HG03064 (cell line): Measurements from ENCODE around the gene TMIE.

ENCODE experiments used
- ATAC-seq: cut with Tn5 transposase; IDR thresholded peaks from one replicate; pipeline ENCODE4 v1.9.1; 2021; ENCODE audit warnings: low read depth; ENCODE audit not compliant: unreplicated experiment

TMIE gene

GRCh38 chr3:46668591-46668990, 32.6 kb upstream of the TMIE start:
- ATAC-seq: no peak

- no peak for ATAC-seq
These were observed 31.8 kb upstream of the TMIE start for GRCh38 chr3:46669191-46669999.

- no peak for ATAC-seq
These were observed 30.9 kb upstream of the TMIE start for GRCh38 chr3:46670000-46670890.

- no peak for ATAC-seq
These were observed 30.2 kb upstream of the TMIE start for GRCh38 chr3:46670891-46671427.

DNA sequence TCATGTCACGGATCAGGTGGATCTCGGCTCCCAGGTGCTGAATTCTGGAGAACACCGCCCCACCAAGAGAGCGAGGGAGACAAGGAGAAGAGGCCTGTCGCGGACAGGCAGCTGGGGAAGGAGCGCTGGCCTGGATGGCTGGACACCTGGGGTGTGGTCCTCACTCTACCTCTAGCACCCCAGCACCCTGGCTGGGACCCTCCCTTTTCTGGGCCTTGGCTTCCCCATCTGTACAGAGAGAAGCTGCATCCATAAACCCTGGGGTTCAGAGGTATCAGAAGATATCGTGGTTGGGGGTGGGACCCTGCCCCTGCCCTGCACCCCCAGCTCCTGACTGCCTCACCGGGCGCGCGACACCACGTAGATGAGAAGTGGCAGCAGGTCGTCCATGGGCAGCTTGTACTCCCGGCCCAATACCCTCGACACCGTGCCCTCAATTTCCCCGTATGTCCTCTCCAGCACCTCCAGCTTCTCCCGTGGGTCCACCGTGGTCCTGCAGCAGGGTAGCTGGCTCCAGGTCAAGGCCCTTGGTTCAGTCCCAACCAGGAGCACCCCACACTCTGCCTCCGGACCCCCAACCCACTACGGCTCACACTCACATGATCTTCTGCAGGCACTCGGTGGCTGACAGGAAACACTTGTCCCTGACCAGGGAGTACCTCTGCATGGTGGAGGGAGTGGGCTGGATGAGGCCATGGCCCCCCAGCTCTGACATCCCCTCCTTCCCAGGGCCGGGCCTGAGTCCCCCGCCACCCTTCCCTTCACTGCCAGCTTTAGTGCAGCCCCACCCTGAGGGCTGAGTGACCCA, 29.4 kb upstream of the TMIE start:
- no peak for ATAC-seq

DNA sequence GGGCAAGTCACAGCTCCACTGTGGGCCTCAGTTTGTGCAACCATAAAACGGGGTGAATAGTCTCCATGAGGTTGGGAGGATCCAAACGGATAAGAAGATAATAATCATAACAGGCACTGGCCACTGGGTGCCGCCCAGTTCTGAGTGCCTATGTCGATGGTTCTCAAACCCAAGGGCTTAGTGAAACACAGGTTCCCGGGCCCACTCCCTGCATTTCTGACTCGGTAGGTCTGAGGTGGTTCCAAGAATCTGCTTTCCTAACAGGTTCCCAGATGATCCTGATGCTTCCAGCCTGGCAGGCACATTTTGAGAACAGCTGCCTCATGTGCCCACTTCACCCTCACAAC, 28.9 kb upstream of the TMIE start:
- no peak for ATAC-seq

DNA sequence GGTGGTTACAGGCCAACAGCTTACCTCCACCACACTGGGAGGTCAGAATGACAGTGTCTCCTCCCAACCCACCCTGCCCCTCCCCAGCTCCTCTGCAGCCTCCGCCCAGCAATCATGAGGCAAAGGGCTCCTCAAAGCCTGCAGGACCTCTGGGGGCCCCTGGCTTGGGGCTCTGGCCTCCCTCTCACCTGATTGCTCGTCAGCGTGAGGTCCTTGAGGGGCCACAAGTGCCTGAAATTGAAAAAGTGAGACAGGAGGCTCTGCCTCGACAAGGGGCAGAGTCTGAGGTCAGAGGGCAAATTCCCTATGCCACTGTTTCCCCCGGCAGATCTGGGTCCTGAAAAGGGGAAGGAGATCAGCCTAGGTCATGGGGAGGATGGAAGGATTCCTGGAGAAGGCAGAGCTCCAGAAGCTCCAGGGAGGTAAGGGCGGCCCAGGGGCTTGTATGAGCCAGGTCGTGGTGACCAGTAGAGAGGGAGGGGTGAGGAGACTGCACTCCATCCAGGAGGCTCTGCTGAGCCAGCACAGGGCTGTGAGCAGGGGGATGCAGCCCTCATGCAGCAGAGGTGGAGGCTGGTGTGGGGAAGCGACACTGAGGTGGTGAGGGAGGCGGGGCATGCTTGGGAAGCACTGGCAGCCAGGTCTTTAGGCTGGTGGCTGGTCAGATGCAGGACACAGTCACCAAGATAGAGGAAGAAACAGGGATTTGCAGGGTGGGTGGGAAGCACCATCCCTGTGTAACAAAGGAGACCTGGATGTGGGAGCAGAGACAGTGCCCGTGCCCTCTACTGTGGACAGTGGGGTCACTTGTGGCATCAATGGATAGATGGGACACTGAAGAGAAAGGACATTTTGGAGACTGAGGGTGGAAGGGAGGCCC, 27.8 kb upstream of the TMIE start:
- no peak for ATAC-seq

DNA sequence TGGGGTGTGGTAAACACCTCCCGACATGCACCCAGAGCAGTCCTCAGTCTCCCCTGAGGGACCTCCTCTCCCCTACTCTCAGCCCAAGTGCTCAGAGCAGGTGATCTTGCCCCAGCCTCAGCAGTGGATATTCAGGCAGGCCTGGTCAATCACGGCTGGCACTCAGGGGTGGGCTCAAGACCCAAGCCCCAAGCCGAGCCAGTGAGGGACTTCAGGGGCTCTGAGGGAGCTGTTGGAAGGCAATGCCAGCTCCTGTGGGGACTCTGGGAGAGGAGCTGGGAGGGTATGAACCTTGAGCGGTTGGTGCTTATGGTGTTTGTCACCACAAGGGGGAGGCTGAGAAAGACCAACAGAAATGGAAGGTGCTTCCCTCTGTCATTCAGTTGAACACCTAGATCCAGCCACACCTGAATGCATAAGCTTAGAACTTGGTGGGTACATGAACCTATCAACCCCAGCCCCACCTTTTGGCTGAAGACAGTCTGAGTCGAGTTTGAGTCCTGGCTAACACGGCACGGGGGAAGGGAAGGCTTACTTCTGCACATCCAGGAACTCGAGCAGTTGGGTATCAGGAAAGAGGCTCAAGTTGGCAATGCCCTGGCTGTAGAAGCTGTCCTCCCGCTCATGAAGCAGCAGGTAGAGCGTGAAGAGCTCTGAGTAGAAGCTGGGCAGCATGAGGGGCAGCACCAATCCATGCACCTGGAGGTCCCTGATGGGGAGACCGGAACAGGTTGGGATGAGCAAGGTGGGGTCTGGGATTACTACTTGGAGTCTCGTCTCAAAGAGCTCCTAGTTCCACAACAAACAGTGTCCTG, 27.0 kb upstream of the TMIE start:
- ATAC-seq: no peak

- no peak for ATAC-seq
These were observed 25.8 kb upstream of the TMIE start for GRCh38 chr3:46675426-46675825.

DNA sequence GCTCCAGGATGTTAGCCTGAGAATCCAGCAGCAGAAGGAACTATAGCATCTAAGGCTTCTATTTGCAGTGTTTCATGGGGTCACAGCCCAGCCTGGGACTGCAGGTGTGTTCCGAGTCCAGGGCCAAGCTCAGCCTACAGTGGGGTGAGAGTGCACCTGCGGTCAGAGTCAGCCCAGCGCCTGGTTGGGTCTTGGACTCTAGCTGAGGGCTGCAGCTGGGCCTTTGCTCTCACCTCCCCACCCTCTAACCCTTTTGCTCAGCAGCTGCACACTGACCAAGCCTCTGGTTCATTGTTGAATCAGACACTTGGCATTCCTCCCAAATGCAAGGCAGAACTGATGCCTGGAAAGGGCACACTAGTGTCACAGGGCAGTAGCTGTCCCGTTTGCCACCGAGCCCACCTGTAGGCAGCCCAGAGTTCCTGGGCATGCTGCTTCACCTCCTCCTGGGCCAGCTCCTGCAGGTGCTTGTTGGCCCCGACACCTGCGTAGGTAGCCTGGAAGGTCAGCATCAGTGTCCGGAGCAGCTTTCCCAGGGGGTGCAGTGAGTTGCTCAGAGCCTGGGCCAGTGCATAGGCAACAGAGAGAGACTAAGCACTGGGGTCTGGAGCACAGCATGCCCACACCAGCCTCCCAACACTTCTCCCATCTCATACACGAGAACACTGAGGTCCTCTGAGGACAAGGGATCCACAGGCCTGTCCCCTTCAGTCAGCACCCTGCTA, 25.2 kb upstream of the TMIE start:
- ATAC-seq: no peak

DNA sequence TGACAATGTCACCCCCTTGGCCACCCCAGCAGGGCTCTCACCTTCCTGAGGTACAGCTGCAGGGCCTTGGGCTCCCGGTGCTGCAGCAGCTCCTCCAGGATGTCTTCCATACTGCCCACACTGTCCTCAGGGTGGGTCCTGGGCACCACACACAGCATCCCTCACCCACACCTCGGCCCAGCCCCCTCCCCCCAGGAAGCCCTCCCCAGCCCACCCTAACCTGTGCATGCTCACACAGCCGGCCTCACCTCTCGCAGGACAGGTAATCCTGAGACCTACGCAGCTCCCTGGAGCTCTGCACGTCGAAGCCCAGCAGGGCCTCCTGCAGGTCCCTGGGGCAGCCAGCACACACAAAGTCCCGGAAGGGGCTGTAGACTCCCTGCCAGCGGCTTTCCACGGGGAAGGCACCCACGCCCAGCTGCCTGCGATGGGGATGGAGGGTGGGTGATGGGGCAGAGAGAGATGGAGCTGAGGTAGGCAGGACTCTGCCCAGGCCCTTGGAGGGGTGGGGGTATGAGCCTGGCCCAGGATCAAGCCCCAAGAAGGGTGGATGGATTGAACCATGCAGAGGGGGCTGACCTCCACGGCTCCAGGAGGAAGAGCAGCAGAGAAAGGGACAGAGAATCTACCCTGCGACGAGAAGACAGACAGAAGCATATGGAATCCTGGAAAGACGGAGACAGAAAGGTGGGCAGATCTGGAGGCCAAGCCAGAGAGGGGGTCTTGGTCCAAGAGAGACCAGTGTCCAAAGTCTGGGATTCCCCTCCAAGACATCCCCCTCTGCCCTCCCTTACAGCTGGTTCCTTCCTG, 24.4 kb upstream of the TMIE start:
- no peak for ATAC-seq

GRCh38 chr3:46677411-46677726, 23.8 kb upstream of the TMIE start:
- no peak for ATAC-seq

GRCh38 chr3:46678280-46678679, 22.9 kb upstream of the TMIE start:
- ATAC-seq: no peak

GRCh38 chr3:46679681-46680080, 21.5 kb upstream of the TMIE start:
- ATAC-seq: no peak

GRCh38 chr3:46680298-46680826, 20.8 kb upstream of the TMIE start:
- ATAC-seq: no peak

- no peak for ATAC-seq
These were observed 19.8 kb upstream of the TMIE start for GRCh38 chr3:46681387-46681786.

DNA sequence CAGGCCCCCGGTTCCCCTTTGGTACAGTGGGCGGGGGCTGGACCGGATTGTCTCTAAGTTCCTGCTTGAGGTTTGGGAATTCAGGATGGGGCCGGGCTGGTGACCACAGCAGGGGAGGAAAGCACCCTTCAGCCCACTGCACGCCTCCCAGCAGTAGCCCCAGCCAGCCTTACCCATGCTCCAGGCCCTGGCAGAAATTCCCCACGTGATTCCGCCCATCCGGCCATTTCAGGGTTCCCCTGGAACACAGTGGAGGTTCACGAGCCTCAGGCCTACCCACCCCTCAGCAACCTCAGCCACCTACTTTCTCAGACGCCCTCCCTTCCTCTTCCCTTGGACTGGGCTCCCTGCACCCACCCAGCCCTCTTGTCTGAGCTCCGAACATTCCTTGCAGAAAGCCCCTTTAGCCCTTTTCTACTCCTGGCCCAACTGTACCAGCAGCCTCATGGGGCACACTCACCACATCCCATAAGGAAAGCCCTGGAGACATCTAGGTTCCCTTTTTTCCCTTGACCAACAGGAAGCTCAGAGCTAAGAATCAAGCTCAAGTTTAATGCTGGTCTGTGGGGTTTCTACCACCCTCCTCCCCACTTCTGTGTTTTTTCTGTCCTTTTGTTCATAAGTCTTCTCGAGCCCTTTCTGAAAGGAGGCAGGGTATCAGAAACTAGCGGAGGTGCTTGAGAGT, 19.2 kb upstream of the TMIE start:
- no peak for ATAC-seq
